NCI-H2107 treated with DMSO at 0.1 percent for 48 hours (cell line): Measurements from ENCODE around the gene USP40.

Experiments used
- DNase-seq: peaks from one replicate; lab custom pipeline; 2025; ENCODE audit not compliant: unreplicated experiment; lab: John Stamatoyannopoulos, UW

Gene USP40

DNA sequence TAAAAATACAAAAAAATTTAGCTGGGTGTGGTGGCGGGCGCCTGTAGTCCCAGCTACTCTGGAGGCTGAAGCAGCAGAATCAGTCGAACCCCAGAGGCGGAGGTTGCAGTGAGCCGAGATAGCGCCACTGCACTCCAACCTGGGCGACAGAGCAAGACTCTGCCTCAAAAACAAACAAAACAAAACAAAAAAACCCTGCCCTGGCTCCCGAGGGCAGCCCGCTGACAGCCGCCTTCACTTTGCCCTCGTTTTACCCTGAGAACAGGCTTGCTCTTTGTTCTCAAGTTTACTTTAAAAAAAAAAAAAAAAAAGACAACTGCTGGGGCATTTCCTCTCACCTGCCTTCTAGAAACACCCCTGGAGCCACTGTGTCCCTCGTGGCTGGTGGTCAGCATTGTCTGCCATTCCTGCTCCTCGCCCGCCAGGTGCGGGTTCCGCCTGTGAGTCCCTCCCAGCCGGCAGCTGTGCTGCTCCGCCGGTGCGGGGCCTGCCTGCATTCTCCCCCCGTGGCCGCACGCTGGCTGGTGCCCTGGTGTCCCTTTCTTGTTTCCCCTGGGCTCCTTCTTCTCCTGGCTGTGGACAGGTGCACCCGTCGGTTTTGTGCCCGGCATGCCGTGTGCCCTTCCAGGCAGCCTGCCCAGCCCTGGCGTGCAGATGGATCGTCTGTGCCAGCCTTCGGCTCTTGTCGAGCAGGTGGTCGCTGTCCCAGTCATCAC is 105.7 kb downstream of the USP40 start:
- DNase-seq = peak; percentile 80

- no peak for DNase-seq
Observed at GRCh38 chr2:233459426-233459825, 107.2 kb downstream of the USP40 start.

DNA sequence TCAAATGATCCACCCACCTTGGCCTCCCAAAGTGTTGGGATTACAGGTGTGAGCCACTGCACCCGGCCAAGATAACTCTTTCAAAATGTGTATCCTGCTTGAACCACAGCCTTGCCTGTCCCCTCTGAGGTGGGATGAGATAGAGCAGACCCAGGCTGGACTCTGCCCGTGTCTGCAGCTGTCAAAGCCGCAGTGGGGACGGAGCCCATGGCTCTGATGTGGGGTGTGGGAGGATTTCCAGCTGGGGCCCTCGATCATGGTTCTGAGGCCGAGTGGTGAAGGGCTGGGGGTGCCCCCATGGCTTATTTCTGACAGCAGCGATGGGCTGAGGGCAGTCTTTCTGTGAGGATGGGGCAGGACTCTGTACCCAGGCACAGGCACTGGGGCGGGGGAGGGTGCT is 107.8 kb downstream of the USP40 start:
- no peak for DNase-seq

GRCh38 chr2:233458031-233458610 is 108.5 kb downstream of the USP40 start:
- no peak for DNase-seq

DNA sequence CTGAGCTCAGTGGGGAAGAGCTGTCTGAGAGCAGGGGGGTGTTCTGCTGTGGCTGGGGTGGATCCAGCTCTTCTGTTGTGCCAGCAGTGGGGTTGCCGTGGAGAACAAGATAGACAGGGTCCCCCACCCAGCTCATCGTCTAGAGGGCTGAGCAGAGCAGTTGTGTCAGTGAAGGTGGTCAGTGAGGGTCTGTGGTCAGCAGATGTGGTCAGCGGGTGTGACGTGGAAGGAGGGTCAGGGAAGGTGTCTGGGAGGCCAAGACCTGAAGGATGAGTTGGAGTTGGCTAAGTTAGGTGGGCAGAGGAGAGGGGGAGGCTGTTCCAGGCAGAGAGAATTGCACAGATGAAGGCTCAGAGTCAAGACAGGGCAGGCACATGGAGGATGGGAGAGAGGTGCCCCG is 109.2 kb downstream of the USP40 start:
- no peak for DNase-seq

GRCh38 chr2:233456934-233457333 is 109.6 kb downstream of the USP40 start:
- DNase-seq = no peak

DNA sequence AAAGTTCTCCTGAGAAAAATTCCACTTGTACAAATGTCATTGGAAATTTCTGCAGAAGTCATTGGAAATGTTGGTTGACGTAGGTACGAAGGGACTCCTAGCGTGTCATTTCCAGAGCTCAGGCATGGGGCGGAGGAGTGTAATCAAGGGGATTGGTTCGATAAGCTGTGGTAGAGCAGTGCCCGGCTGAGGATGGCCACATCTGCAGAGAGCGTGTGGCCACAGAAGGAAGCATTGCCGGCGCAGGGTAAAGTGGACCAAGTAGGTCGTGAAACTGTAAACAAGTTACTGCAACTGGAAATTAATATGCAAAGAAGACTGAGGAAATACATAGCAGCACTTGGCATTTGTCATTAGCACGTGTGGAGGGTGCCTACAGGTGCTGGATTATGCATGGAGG is 110.5 kb downstream of the USP40 start:
- DNase-seq = no peak

GRCh38 chr2:233455491-233455890 is 111.1 kb downstream of the USP40 start:
- no peak for DNase-seq

- no peak for DNase-seq
Observed at GRCh38 chr2:233455006-233455405, 111.6 kb downstream of the USP40 start.

GRCh38 chr2:233453916-233454315 is 112.7 kb downstream of the USP40 start:
- DNase-seq = no peak

DNA sequence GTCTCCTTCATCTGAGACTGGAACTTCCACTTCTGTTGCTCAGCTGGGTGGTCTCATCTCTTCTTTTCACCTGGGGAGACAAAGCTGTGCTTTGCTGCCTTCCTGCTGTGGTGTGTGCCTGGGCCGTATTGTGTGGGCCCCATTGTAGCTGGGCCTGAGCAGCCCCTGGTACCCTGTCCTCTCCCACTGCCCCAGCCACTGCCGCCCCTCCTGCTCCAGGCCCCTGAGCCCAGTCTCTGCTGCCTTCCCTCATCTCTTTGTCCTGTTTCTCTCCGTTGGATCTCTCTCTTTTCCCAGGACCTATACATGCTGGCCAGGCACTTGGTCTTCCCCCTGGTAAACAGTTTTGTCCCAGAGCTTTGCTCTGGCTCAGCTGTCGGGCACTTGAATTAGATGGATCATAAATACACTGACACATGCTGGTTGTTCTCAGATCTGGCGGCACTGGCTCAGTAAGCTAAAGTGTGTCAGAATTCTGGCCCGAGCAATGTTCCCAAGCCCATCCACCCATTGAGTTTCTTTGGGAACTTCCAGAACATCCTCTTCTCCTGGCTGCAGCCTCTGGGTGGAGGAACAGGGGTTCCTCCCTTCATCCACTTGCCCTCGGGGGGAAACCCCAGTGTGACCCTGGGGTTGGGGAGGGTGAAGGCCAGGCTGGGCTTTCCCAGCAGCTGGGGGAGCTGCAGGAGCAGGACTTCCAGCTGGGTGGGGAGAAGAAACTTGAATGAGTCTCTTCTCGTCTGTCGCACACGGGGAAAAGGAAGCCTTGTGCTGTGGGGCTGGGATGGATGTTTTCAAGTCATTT is 113.3 kb downstream of the USP40 start:
- no peak for DNase-seq

DNA sequence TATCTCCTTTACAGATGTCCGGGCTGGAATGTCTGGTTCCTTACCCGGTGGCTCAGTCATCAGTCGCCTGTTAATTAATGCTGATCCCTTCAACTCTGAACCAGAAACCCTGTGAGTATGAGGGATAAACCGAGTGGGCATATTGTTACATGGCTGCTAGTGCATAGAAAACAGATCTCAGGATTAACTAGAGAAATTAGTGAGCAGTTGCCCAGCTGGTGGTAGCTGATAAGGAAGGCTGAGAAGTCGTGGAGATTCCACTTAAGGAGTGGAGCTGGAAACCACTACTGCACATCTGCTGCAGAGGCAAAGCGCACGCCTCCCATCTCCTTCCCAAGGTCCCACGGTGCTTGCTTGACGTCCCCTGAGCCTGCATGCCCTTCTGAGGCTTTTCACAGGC is 114.6 kb downstream of the USP40 start:
- DNase-seq = no peak

DNA sequence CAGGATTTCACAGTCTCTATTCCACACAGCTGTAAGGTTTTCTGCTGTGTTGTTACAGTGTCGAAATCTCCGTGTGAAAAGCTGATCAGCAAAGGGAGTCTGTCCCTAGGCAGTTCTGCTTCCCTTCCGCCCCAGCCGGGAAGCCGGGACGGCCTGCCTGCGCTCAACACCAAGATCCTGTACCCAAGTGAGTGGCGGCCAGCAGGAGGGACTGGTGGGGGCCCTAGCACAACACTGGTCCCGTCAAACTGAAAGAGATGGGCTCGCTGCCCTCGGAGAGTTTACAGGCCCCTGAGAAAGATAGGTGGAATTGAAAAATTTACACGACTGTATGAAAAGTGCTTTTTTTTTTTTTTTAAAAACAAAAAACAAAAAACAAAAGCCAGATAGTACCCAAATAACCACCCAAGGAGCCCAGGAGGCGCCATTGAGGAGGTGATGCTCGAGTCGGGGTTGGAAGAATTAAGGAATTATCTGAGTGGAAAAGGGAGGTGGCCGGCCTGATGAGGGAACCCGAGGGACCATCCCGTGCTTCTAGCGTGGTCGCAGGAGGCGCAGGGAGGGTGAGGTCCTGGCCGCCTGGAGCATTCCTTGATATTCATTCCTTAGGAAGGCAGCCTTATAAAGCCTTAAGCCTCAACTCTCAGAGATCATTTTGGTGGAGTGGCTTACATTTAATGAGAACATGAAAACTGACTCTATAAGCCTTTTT is 115.6 kb downstream of the USP40 start:
- DNase-seq = no peak

- DNase-seq = peak; percentile 11
Observed at GRCh38 chr2:233449921-233450863, 116.4 kb downstream of the USP40 start.

DNA sequence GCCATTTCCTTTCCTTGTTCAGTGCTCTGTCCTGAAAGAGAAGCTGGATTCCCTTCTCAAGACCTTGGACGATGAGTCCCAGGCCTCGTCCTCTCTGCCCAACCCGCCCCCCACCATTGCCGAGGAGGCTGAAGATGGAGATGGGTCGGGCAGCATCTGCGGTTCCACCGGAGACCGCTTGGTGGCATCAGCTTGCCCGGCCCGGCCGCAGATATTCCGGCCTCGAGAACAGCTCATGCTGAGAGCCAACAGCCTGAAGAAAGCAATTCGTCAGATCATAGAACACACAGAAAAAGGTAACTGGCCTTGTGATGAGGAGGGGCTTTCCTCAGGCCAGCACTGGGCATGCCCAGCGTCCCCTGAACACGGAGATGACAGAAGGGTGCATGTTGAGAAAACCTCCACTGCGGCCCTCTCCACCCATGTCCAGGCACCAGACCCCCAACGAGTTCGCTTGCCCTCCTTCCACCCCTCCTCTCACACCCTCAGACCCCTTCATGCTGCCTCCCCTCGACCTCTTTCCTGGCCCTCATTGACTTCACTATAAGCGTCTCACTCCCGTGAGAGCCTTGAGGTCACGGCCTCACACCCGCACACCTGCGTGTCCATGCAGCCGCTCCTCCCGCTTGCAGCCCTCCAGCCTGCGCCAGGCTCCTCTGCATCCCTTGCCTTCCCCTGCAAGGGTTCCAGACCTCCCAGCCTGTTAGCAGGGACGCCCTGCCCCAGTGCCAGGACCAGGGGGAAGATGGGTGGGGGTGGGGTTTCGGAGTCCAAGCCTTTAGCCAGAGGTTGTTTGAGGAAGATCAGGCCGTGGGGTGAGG is 117.3 kb downstream of the USP40 start:
- DNase-seq = no peak

DNA sequence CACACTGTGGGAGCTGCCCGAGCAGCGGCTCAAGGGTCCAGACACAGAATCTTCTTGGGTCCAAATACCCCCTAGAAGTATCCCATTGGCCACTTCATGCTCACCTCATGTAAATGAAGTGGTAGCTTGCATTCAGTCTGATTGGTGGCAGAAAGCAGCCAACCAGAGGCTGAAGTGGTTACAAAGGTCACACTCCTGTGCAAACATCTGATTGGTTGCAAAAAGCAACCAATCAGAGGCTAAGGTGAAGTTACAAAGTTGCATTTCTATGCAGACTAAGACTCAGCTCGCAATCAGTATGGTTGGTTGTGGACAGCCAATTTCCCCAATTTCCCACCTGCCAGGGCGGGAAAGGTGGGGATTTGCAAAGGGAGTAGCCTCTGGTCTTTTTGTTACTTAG is 118.0 kb downstream of the USP40 start:
- no peak for DNase-seq

GRCh38 chr2:233448220-233448559 is 118.4 kb downstream of the USP40 start:
- DNase-seq = no peak

DNA sequence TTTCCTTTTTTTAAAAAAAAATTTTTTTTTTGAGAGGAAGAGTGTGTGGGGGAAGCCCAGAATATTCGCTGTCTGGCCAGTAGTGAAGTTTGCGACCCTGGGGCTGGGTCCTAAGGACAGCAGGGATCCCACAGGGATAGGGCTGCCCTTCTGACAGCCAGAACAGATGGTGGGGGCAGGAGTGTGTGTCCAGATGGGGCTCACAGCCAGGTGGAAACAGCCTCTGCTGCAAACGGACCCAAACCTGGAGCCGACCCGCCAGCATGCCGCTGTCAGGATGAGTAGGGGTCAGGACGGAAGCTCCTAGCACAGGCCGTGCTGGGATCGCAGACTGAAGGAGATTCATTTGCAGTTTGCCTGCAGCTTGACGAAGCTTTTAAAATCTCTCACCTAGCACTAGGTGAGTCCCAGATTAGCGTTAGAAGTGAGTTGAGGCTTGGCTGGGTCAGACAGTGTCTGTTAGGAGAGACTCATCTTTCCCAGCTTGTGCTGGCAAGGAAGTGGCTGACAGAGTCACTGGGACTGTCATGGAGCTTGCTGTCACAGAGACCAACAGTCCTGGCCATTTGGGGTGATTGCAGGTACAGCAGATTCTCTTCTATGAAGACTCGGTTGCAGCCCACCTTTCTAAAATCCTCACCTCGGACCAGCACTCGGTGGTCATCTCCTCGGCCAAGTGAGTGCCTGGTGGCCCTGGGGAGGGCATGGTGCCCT is 118.9 kb downstream of the USP40 start:
- no peak for DNase-seq
